ENCODE measurements around the gene HTR1E. TPM values are rescaled to one million over a fixed set of nuclear protein-coding genes. Genes with fewer than 3 reads are reported as not detected.

Gene HTR1E
- total RNA-seq, 2 experiments from 2014 or later: not detected

DNA sequence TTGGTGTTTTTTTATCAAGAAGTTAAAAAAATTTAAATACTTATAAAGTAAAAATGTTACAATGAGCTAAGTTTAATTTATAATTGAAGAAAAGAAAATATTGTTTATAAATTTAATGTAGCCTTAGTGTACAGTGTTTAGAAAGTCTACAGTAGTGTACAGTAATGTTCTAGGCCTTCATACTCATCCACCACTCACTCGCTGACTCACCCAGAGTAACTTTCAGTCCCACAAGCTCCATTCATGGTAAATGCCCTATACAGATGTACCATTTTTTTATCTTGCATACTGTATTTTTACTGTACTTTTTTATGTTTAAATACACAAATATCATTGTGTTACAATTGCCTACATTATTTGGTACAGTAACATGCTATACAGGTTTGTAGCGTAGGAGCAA is 26.0 kb downstream of the HTR1E start:
- H3K27ac Mint-ChIP-seq: no peak overlapping the region
- intact Hi-C loops (cut with micrococcal nuclease): no loop called here
- no peaks in the 10 kb centered on the region for H3K9me3 Mint-ChIP-seq
- H3K4me3 Mint-ChIP-seq: no peak overlapping the region
- ATAC-seq (no peak), DNase-seq (no peak)
- ChIA-PET CTCF (no interaction called here), POLR2A (no interaction called here)
- peaks cover 1% of the 10 kb centered on the region for H3K27me3 Mint-ChIP-seq
- TF ChIP-seq, protein P1, sequence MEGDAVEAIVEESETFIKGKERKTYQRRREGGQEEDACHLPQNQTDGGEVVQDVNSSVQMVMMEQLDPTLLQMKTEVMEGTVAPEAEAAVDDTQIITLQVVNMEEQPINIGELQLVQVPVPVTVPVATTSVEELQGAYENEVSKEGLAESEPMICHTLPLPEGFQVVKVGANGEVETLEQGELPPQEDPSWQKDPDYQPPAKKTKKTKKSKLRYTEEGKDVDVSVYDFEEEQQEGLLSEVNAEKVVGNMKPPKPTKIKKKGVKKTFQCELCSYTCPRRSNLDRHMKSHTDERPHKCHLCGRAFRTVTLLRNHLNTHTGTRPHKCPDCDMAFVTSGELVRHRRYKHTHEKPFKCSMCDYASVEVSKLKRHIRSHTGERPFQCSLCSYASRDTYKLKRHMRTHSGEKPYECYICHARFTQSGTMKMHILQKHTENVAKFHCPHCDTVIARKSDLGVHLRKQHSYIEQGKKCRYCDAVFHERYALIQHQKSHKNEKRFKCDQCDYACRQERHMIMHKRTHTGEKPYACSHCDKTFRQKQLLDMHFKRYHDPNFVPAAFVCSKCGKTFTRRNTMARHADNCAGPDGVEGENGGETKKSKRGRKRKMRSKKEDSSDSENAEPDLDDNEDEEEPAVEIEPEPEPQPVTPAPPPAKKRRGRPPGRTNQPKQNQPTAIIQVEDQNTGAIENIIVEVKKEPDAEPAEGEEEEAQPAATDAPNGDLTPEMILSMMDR (IDR thresholded peaks at IDR 0.05): no peak
- H3K4me1 Mint-ChIP-seq (ENCODE audit: low read depth): no peaks in the 10 kb centered on the region
- H3K36me3 Mint-ChIP-seq (ENCODE audit: low read depth): no peaks in the 10 kb centered on the region

DNA sequence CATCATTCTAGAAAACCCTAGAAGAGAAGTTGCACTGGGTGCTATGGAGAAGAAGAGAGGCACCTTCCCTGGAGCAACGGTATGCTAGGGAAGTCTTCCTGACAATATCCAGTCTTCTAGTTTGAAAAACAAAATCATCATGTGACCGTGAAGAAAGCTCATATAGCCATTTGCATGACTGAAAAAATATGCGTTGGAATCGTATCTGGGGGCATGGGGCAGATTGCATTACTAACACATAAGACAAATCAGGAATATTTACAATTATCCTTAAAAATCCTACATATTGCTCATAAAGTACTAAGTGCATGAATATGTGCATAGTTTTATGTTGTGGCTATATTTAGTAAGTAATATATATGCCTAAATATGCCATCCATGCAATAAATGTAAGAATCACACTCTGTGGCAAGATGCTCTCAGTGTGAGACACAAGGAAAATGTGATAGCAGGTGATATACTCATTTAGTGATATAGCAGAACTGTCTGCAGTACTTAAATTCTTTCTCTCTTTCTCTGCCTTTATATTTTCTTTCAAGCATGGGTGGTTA is 26.8 kb downstream of the HTR1E start:
- ChIA-PET CTCF (no interaction called here), POLR2A (no interaction called here)

DNA sequence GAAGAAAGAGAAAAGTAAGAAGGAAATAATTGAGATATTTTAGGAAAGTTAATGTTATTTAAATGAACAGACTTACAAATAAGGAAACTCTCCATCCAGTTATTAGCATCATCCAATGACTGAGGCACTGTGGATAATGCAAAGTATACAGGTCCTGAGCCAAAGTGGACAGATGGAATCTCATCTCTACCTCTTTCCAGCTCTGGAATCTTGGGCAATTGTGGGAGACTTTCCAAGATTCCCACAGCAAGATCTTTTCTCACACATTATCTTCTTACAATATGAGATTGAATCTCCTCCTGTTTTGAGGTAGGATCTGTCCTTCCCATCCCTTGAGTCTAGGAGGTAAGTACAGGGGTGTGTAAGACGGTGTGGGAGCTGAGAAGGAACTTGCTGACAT is 28.9 kb downstream of the HTR1E start:
- ChIA-PET POLR2A (no interaction called here), CTCF (no interaction called here)
- DNase-seq (no peak), ATAC-seq (no peak)
- H3K4me3 Mint-ChIP-seq: no peak overlapping the region
- TF ChIP-seq, protein P1 (IDR thresholded peaks at IDR 0.05): no peak
- H3K9me3 Mint-ChIP-seq: no peaks in the 10 kb centered on the region
- no peaks in the 10 kb centered on the region for H3K36me3 Mint-ChIP-seq (ENCODE audit: low read depth)
- no peaks in the 10 kb centered on the region for H3K4me1 Mint-ChIP-seq (ENCODE audit: low read depth)
- no peak overlapping the region for H3K27ac Mint-ChIP-seq
- intact Hi-C loops (cut with micrococcal nuclease): no loop called here
- no peaks in the 10 kb centered on the region for H3K27me3 Mint-ChIP-seq

More for the DNA sequence above, 26.8 kb downstream of the HTR1E start:
- ATAC-seq (no peak), DNase-seq (no peak)
- H3K4me3 Mint-ChIP-seq: no peak overlapping the region
- H3K27ac Mint-ChIP-seq: no peak overlapping the region
- no peaks in the 10 kb centered on the region for H3K4me1 Mint-ChIP-seq (ENCODE audit: low read depth)
- H3K36me3 Mint-ChIP-seq (ENCODE audit: low read depth): no peaks in the 10 kb centered on the region
- intact Hi-C loops (cut with micrococcal nuclease): no loop called here
- H3K9me3 Mint-ChIP-seq: no peaks in the 10 kb centered on the region
- TF ChIP-seq, protein P1 (IDR thresholded peaks at IDR 0.05): no peak
- peaks cover 1% of the 10 kb centered on the region for H3K27me3 Mint-ChIP-seq

DNA sequence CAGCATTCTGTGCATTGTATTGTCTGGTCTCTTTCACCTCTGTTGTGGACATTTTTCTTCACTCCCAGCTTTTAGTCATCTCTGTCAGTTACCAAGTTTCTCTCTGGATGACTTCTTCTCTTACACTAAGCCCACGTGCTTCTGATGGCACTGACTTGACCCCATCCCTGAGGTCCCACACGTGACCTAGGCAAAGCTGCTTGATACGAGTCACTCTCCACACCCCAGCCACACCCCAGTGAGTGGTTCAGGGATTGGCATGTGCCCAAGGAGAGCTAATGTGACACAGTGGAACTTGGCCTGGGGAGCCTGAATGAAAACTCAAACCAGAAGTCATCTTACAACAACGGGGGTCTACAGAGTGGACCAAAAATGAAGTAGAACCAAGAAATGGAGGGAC is 32.2 kb downstream of the HTR1E start:
- no peak overlapping the region for H3K27ac Mint-ChIP-seq

DNA sequence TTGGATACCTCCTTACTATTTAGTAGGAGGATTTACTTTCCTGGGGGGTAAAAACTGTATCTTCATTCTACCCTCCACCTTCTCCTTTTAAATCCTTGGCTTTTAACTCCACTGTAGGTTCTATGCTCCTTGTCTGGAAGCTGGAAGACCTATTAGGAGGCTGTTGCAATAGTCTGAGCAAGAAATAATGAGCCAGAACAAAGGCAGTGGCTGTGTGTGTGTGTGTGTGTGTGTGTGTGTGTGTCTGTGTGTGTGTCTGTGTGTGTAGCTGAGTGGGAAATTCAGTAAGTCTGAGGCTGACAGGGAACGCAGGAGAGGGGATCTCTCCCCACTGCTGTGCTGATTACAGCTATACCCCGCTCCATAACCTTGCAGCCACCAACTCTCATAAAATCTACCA is 35.8 kb downstream of the HTR1E start:
- Mint-ChIP-seq H3K36me3 (ENCODE audit: low read depth) (no peaks in the 10 kb centered on the region), H3K27me3 (peaks cover 1% of the 10 kb centered on the region), H3K4me3 (no peak overlapping the region), H3K4me1 (ENCODE audit: low read depth) (no peaks in the 10 kb centered on the region), H3K9me3 (no peaks in the 10 kb centered on the region), H3K27ac (no peak overlapping the region)
- ATAC-seq (no peak), DNase-seq (no peak)
- intact Hi-C loops (cut with micrococcal nuclease): no loop called here
- TF ChIP-seq, protein P1 (IDR thresholded peaks at IDR 0.05): no peak
- ChIA-PET CTCF (interaction anchor here (0.8 to 1.6 kb wide), 2 partner anchors 9 to 106 kb away, joined by 3 read pairs; no protein-coding TSS in a partner anchor), POLR2A (interaction anchor here (0.6 kb wide), 1 partner anchor 203 kb away, joined by 3 read pairs; no protein-coding TSS in a partner anchor)

More for the DNA sequence above, 32.2 kb downstream of the HTR1E start:
- DNase-seq (no peak), ATAC-seq (no peak)
- Mint-ChIP-seq H3K4me1 (ENCODE audit: low read depth) (no peaks in the 10 kb centered on the region), H3K36me3 (ENCODE audit: low read depth) (no peaks in the 10 kb centered on the region), H3K27me3 (no peaks in the 10 kb centered on the region), H3K4me3 (no peak overlapping the region), H3K9me3 (no peaks in the 10 kb centered on the region)
- ChIA-PET CTCF (interaction anchor here (1.1 kb wide), 1 partner anchor 22 kb away, joined by 3 read pairs; no protein-coding TSS in a partner anchor), POLR2A (interaction anchor here (0.6 kb wide), 1 partner anchor 684 kb away, joined by 4 read pairs; no protein-coding TSS in a partner anchor)
- intact Hi-C loops (cut with micrococcal nuclease): no loop called here
- TF ChIP-seq, protein P1 (IDR thresholded peaks at IDR 0.05): no peak

Measured in activated CD8-positive, alpha-beta T cell treated with anti-CD3 and anti-CD28 coated beads for 36 hours (primary cell).